Measurements from ENCODE around the gene LEO1.

LEO1 gene

GRCh38 chr15:51931016-51931415 is 40.6 kb downstream of the LEO1 start:
- DNase-seq (ENCODE audit: low read depth): no peak

DNA sequence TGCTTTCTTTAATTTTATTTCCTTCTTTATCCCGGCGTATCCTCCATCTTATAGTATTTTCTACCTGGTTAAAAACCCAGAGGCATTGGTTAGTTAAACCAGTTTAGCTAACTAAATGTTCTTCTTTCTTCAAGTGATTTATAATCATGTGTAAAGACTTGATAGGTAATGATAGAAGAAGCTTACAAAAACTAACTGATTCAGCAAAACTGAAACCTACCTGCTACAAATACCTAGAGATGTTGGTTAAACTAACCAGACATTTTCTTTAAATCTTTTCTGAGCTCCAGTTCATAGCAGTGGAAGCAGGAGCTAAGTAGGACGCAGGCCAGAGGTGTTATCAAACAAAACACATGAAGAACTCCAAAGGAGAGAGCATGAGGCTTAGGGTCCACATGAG is 44.8 kb downstream of the LEO1 start:
- DNase-seq (ENCODE audit: low read depth): no peak

DNA sequence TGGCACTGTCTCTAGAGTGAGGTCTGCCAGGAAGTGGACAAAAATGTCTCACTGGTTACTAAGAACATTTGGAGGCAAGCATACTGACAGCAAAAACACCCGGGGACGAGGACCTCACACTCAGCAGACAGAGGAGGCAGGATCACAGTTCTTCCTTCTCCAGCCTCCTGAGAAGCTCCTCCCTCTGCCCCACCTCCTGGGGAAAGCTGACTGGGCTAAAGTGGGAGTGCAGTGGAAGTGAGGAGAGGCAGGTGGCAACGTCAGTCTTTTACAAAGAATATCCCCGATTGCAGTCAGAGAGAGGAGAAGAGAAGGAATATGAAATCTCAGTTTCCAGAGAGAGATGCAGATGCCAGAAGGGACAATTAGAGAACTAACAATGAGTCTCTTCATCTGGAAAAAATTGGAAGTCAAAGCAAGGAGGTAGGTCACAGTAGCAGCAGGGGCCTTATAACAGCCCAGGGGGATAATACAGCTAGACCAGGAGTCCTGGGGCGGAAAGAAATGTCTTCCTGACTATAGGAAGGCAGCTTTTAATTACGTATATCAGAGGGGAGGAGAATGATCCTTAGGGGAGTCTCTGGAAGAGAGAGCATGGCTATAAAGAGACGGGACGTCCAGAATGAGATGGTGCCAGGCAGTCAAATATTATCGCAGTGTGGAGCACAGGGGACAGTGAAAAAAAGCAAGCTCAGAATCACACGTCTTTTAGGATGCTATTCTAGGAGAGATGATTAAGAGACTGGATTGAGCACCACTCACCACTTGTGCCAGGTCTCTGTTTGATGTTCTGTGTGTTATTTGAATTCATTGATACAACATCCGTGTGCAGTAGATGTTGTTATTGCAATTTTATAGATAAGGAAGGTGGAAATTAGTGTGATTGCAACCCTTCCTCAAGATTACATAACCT is 47.2 kb downstream of the LEO1 start:
- no peak for DNase-seq (ENCODE audit: low read depth)

- no peak for DNase-seq (ENCODE audit: low read depth)
These were observed 54.1 kb downstream of the LEO1 start for GRCh38 chr15:51917493-51917892.

- DNase-seq (ENCODE audit: low read depth): no peak
These were observed 59.0 kb downstream of the LEO1 start for GRCh38 chr15:51912528-51912927.

DNA sequence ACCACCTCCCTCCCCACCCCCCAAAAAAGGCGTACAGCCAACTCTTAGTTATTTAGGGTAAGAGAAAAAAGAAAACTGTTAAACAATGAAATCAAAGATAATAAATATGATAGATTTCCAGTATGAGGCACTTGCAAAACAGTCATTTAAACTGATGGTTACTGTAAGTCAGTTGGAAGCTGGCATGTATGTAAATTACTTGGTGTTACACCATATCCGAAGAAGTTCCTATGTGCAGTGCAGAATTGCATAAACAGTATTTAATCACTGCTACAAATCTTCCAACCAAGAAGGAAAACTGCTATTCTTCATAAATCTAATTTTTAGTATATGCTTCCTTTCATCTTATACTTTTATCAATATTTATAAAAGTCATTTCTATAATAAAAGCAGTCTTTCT is 62.0 kb downstream of the LEO1 start:
- DNase-seq (ENCODE audit: low read depth): no peak

- DNase-seq (ENCODE audit: low read depth): no peak
These were observed 63.3 kb downstream of the LEO1 start for GRCh38 chr15:51908316-51908715.

GRCh38 chr15:51907136-51907862 is 64.3 kb downstream of the LEO1 start:
- no peak for DNase-seq (ENCODE audit: low read depth)

DNA sequence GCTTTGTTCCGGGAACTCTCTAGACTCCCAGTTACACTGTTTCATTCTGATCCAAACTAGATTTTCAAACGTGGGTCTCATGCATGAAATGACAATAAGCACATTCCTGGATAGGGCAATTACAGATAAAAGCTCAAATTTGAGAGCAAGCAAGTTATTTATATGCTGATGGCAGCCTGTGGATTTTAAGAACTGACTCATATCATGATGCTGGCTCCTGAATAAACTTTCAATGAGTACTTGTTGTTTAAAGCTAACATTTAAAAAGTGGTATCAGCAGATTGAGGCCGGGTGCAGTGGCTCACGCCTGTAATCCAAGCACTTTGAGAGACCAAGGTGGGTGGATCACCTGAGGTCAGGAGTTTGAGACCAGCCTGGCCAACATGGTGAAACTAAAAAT is 66.6 kb downstream of the LEO1 start:
- no peak for DNase-seq (ENCODE audit: low read depth)

GRCh38 chr15:51904421-51904820 is 67.2 kb downstream of the LEO1 start:
- DNase-seq (ENCODE audit: low read depth): no peak

GRCh38 chr15:51889486-51889885 is 82.1 kb downstream of the LEO1 start:
- no peak for DNase-seq (ENCODE audit: low read depth)

GRCh38 chr15:51888593-51889195 is 82.9 kb downstream of the LEO1 start:
- DNase-seq (ENCODE audit: low read depth): no peak
